Panc1 (cell line): ENCODE measurements around the gene HPCAL4.

Source experiments
- POLR2AphosphoS5 ChIP-seq: IDR thresholded peaks from 2 replicates; pipeline ENCODE4 v1.6.1; 2012; ENCODE audit warnings: mild to moderate bottlenecking, low read depth, low read length, moderate library complexity
- SIN3A ChIP-seq: IDR thresholded peaks from 2 replicates; pipeline ENCODE4 v1.6.1; 2012; ENCODE audit warnings: low read depth, mild to moderate bottlenecking, low read length, moderate library complexity, borderline replicate concordance; ENCODE audit not compliant: insufficient read depth
- TCF7L2 ChIP-seq: IDR thresholded peaks from 2 replicates; pipeline ENCODE4 v1.6.1; 2011; ENCODE audit warnings: mild to moderate bottlenecking, low read depth, low read length, inconsistent platforms
- TF ChIP-seq, protein P1 (sequence below): fragments of 450-650 bp; IDR thresholded peaks from 2 replicates; pipeline ENCODE4 v1.5.1; 2017; ENCODE audit warnings: mild to moderate bottlenecking
- TF ChIP-seq, protein P2 (sequence below), 2 experiments: IDR thresholded peaks; 2 replicates each; pipeline ENCODE4 v1.6.1; 2011 to 2012; ENCODE audit warnings: low read depth in 2 of 2, control low read depth in 1 of 2, low read length in 1 of 2, mild to moderate bottlenecking in 1 of 2, moderate library complexity in 1 of 2; ENCODE audit not compliant: insufficient read depth in 1 of 2

GRCh38 chr1:39656391-39656790 lies 34.8 kb downstream of the HPCAL4 start:
- TF ChIP-seq, protein P1, sequence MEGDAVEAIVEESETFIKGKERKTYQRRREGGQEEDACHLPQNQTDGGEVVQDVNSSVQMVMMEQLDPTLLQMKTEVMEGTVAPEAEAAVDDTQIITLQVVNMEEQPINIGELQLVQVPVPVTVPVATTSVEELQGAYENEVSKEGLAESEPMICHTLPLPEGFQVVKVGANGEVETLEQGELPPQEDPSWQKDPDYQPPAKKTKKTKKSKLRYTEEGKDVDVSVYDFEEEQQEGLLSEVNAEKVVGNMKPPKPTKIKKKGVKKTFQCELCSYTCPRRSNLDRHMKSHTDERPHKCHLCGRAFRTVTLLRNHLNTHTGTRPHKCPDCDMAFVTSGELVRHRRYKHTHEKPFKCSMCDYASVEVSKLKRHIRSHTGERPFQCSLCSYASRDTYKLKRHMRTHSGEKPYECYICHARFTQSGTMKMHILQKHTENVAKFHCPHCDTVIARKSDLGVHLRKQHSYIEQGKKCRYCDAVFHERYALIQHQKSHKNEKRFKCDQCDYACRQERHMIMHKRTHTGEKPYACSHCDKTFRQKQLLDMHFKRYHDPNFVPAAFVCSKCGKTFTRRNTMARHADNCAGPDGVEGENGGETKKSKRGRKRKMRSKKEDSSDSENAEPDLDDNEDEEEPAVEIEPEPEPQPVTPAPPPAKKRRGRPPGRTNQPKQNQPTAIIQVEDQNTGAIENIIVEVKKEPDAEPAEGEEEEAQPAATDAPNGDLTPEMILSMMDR = no peak
- TF ChIP-seq, protein P2, sequence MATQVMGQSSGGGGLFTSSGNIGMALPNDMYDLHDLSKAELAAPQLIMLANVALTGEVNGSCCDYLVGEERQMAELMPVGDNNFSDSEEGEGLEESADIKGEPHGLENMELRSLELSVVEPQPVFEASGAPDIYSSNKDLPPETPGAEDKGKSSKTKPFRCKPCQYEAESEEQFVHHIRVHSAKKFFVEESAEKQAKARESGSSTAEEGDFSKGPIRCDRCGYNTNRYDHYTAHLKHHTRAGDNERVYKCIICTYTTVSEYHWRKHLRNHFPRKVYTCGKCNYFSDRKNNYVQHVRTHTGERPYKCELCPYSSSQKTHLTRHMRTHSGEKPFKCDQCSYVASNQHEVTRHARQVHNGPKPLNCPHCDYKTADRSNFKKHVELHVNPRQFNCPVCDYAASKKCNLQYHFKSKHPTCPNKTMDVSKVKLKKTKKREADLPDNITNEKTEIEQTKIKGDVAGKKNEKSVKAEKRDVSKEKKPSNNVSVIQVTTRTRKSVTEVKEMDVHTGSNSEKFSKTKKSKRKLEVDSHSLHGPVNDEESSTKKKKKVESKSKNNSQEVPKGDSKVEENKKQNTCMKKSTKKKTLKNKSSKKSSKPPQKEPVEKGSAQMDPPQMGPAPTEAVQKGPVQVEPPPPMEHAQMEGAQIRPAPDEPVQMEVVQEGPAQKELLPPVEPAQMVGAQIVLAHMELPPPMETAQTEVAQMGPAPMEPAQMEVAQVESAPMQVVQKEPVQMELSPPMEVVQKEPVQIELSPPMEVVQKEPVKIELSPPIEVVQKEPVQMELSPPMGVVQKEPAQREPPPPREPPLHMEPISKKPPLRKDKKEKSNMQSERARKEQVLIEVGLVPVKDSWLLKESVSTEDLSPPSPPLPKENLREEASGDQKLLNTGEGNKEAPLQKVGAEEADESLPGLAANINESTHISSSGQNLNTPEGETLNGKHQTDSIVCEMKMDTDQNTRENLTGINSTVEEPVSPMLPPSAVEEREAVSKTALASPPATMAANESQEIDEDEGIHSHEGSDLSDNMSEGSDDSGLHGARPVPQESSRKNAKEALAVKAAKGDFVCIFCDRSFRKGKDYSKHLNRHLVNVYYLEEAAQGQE (IDR thresholded peaks at IDR 0.05; ENCODE audit: insufficient read depth in 1 of 2, low read depth in 2 of 2, low read length in 1 of 2) = no peak
- TF ChIP-seq SIN3A (no peak), POLR2AphosphoS5 (no peak), TCF7L2 (no peak)
